LNCAP (cell line): ENCODE results near the gene PSMG1.

Experiments
- TF ChIP-seq, protein P1 (sequence below): fragments of 450-650 bp; IDR thresholded peaks from 2 replicates; pipeline ENCODE4 v1.5.1; 2017; ENCODE audit warnings: mild to moderate bottlenecking

Gene PSMG1

DNA sequence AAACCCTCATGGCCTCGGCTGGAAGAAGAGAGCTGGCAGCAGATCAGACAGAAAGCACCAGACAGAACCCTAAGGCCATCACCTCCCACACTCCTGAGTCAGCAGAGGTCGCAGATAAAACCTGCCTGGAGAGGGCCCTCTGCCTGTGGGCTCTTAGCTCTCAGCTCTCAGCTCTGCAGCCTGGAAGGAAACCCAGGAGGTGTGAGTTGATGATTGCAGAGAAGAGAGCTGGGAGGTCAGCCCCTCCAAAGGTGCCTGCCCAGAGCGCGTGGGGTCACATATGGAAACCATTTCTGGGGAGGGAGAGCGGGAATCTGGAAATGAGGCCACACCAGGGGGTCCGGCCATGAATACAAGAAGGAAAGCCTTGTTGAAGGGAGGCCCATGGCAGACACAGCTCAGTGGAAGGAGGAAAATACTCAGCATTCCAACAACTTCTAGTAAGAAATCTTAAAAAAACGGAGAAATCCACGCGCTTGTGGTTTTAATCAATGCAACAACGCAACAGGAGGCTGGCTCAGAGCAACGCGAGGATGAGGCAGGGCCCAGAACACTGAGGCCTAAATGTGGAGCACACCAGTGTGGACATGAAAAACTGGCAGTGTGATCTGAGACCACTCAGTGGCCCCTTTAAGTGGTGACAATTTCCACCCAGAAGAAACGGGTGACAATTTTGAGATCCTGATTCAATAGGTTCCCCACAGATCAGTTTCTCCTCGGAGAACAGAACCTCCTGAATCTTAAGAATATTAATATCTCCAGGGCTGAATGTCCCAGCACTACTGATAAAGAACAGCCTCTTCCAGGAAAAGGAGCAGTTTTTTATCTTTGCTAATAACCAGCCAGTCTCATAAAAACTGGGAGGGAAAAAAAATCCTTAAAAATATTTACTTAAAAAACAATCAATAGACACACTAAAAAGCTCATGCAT is 45.7 kb downstream of the PSMG1 start:
- TF ChIP-seq, protein P1, sequence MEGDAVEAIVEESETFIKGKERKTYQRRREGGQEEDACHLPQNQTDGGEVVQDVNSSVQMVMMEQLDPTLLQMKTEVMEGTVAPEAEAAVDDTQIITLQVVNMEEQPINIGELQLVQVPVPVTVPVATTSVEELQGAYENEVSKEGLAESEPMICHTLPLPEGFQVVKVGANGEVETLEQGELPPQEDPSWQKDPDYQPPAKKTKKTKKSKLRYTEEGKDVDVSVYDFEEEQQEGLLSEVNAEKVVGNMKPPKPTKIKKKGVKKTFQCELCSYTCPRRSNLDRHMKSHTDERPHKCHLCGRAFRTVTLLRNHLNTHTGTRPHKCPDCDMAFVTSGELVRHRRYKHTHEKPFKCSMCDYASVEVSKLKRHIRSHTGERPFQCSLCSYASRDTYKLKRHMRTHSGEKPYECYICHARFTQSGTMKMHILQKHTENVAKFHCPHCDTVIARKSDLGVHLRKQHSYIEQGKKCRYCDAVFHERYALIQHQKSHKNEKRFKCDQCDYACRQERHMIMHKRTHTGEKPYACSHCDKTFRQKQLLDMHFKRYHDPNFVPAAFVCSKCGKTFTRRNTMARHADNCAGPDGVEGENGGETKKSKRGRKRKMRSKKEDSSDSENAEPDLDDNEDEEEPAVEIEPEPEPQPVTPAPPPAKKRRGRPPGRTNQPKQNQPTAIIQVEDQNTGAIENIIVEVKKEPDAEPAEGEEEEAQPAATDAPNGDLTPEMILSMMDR: no peak

DNA sequence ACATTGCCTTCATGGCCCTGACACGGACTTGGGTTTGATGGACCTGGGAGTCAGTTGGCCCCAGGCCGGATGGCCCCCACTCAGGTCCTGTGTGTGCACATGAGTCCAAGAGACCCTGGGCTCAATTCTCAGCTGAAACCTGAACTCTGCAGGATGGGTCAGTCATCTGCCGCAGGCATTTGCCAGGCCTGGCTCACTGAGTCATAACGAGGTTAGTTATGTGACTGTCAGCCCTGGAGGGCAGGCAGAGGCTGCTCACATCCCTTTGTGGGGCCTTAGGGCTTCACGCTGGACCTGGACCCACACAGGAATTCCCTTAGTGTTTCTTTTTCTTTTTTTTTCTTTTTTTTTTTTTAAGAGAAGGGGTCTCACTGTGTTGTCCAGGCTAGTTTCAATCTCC is 46.5 kb downstream of the PSMG1 start:
- TF ChIP-seq, protein P1: no peak

DNA sequence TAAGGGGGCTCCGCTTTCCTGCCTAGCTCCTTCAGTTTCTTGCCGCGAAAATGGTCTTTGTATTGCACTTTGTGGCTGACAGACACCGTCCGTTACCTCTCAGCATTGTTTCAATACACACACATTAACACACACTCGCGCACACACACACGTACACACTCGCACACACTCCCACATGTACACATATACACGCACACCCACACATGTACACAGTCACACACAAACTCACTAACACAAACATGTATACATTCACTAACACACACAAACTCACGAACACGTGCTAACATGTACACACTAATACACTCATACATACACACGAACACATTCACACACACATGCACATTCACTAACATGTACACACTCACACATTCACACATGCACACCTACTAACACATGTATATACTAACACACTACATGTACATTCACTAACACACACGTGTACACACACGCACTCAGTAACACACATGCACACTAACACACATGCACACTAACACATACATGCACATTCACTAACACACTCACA is 48.9 kb downstream of the PSMG1 start:
- TF ChIP-seq, protein P1: no peak

DNA sequence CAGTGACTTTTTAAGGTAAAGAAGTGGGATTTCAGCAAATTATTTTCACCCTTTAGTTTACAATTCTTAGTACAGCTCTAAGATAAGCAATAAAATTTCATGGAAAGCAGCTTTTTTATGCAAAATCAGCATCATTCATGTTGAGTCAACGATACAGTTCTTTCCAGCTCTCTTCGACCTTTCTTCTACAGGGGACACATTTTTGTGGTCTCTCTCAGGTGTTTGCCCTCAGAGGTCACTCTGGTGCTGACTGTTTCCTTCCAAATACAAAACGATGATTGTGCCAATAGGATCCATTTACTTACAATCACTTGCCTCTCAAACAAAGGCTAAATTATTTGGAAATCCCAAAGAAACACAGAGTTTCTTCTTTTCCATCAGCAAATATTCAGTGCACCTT is 51.0 kb downstream of the PSMG1 start:
- TF ChIP-seq, protein P1: no peak

DNA sequence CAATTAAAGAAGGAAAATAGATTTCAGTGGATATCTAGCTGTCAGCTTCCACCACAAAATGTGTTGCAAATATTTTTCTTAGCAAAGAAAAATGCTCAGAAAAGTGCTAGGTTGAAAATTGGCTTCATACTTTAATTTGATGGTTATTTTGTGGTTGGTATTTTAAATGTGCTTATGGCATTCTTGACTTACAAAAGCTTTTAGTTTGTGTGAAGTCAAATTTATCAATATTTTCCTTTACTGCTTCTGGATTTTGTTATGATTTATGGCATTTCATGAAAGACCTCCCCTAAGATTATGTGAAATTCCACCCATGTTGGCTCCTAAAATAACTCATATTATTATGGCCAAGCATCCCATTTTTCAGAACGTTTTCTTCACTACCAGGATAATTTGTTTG is 51.5 kb downstream of the PSMG1 start:
- TF ChIP-seq, protein P1: no peak

DNA sequence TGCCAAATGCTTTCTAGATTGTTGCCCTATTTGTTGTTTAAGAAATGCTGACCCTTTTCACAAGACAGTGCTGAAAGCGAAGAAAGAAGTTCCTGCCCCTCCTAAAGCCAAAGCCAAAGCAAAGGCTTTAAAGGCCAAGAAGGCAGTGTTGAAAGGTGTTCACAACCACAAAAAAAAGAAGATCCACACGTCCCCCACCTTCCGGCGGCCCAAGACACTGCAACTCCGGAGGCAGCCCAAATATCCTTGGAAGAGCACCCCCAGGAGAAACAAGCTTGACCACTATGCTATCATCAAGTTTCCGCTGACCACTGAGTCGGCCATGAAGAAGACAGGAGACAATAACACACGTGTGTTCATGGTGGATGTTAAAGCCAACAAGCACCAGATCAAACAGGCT is 55.7 kb downstream of the PSMG1 start:
- TF ChIP-seq, protein P1: no peak

DNA sequence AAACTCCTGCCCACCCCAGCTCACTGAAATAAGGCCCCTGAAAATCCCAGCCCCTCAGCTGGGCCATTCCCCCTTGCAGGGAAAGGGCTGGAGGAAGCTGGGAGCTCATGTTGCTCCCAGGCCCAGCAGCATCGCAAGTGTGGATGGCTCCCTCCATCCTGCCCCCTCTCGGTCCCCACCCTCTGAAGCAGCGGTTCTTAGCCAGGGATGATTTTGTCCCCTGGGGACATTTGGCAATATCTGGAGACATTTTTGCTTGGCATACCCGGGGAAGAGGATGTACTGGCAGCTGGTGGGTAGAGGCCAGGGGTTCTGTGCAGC is 56.8 kb downstream of the PSMG1 start:
- TF ChIP-seq, protein P1: no peak
